ENCODE data around the gene PLXDC2.
"Not testable (repeated sequence)": the region's sequence is repeated elsewhere in the genome, so short reads cannot be mapped to it uniquely, and the experiment has no call there.

The PLXDC2 gene

DNA sequence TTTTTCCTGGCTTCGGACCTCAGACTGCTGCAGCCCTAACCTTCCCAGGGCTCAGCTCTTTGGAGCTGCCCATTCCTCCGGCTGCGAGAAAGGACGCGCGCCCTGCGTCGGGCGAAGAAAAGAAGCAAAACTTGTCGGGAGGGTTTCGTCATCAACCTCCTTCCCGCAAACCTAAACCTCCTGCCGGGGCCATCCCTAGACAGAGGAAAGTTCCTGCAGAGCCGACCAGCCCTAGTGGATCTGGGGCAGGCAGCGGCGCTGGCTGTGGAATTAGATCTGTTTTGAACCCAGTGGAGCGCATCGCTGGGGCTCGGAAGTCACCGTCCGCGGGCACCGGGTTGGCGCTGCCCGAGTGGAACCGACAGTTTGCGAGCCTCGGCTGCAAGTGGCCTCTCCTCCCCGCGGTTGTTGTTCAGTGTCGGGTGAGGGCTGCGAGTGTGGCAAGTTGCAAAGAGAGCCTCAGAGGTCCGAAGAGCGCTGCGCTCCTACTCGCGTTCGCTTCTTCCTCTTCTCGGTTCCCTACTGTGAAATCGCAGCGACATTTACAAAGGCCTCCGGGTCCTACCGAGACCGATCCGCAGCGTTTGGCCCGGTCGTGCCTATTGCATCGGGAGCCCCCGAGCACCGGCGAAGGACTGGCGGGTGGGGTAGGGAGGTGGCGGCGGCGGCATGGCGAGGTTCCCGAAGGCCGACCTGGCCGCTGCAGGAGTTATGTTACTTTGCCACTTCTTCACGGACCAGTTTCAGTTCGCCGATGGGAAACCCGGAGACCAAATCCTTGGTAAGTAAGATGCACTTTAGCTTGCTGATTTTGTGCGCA is at the start of gene PLXDC2:
Gene PLXDC2 (plus strand): TSS at position 22 of the 820 bp plus-strand sequence.
- DNase-seq: peak; percentile 70

DNA sequence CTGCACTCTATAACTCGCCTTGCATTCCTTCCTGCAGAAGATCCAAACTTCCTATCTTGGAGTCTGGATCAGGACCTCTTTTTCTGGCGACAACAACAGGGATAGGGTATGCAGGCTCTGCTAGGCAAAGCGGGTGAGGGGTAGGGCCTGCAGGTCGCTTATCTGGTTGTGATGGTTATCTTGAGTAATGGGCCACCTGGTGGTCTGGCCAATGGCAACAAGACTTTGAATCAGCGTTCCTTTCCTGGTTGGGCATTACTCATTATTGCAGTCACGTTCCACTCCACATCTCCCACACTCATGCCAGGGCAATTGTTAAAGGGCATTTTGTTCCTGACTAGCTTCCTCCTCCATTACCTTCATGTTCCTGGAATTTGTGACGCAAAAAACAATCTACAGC is 48.4 kb upstream of the PLXDC2 start:
- DNase-seq: no peak

DNA sequence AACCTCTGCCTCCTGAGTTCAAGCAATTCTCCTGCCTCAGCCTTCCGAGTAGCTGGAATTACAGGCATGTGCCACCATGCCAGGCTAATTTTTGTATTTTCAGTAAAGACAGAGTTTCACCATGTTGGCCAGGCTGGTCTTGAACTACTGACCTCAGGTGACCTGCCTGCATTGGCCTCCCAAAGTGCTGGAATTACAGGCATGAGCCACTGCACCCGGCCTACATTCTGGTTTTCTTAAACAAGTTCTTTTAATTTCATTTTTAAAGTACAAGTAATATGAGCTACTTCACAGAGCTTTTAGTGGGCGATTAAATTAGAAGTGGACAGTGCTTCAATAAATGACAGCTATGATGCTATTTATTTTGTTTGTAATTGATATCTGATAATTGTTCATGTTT is 46.4 kb upstream of the PLXDC2 start:
- DNase-seq: not testable (repeated sequence)

DNA sequence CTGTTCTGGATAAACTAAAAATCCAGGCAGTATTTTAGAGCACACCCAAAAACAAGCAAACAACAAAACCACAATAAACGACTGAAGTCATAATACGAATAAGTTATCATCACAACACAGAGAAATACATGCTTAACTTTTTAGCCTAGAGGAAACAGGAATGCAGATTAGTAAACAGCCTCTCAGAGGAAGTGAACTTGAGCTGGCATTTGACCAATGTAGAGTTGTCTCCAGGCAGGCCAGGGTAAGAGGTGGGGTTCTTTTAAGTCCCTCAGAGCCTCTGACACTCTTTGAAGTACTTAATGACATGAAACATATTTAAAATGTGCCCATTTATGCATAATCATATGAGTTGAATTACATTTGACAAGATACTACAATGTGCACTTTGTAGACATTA is 43.3 kb upstream of the PLXDC2 start:
- DNase-seq: no peak

DNA sequence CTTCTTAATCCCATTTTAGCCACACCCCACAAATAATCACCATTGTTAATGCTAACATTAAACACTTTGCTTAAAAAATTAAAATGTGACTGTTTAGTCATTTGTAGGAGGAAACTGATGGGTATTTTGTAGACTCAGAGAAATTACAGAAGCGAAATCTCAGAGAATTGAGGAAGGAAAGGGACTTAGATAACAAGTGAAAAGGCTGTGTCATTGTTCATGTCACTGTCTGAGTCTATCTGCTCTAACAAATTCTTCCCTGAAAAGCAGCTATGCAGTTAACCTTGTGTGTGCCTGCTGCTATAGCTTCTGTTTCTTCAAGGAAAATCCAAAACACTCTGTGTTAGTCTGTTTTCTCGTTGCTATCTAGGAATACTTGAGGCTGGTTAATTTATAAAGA is 40.9 kb upstream of the PLXDC2 start:
- no peak for DNase-seq

DNA sequence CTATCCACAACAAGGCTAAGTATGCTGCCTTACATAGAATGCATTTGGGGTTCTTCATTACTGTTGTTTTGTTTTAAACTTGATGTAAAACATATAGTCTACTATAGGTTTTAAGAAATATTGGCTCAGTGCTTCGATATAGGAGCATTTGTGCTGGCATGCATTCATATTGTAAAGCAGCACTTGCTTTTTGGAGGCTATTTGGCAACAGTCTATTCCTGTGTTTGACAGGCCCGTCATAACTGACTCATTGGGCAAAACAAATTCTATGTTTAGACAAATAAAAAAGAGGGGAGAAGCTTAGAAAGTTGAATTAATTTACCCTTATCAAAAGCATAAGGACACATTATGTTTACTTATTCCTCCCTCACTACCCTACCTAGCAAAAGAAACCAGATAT is 38.4 kb upstream of the PLXDC2 start:
- DNase-seq: no peak

DNA sequence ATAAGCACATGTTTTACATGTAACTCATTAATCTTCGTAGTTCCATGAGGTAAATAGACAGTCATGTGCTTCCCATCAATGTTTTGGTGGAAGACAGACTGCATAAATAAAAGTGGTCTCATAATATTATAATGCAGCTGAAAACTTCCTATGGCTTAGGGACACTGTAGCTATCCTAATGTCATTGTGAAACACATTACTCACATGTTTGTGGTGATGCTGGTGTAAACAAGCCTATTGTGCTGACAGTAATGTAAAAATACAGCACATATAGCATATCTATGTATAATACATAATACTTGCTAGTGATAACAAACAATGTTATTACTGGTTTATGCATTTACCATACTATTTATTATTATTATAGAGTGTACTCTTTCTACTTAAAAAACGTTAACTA is 37.2 kb upstream of the PLXDC2 start:
- no peak for DNase-seq

DNA sequence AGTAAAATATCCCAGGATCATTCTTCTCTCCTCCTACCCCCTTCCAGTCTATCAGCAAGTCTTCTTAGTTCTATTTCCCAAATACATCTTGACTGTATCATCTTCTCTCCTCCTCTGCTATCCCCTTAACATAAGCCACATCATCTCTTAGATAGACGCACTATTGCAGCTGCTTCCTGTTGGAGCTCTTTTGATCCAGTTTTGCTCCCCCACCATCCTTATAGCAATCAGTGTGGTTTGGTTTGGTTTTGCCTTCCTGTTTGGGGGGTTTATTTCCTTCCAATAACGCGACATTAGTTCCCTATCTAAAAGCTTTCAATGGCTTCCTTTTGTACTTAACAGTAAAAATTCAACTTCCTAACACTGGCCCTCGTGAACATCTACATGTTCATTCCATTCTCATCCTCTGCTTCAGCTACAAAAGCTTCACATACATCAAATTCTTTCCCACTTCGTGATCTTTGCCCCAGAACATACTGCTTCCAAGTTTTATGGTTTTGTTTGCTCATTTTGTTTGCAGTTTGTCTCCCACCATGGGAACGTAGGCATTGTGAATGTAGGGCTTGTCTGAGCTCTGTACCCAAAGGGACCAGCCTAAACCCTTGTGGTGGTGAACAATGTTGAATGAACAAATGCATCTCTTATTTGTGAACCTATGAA is 33.7 kb upstream of the PLXDC2 start:
- DNase-seq: no peak

DNA sequence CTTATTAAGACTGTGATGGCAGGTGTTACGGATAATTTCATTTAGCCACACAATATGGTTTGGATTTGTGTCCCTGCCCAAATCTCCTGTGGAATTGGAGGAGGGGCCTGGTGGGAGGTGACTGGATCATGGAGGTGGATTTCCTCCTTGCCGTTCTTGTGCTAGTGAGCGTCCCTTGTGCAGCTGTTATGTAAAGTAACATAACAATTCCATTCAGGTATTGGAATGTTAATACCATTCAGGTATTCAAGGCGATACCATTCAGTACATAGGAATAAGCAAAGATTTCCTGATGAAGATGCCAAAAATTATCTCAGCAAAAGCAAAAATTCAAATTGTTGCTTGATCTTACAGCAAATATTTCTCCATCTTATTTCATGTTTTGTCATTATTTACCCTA is 32.5 kb upstream of the PLXDC2 start:
- no peak for DNase-seq

DNA sequence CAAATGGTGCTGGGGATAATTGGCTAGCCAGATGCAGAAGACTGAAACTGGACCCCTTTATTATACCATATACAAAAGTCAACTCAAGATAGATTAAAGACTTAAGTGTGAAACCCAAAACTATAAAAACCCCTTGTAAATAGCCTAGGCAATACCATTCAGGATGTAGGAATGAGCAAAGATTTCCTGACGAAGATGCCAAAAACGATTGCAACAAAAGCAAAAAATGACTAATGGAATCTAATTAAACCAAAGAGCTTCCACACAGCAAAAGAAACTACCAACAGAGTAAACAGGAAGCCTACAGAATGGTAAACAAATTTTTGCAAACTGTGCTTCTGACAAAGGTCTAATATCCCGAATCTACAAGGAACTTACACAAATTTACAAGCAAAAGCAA is 30.9 kb upstream of the PLXDC2 start:
- no peak for DNase-seq

DNA sequence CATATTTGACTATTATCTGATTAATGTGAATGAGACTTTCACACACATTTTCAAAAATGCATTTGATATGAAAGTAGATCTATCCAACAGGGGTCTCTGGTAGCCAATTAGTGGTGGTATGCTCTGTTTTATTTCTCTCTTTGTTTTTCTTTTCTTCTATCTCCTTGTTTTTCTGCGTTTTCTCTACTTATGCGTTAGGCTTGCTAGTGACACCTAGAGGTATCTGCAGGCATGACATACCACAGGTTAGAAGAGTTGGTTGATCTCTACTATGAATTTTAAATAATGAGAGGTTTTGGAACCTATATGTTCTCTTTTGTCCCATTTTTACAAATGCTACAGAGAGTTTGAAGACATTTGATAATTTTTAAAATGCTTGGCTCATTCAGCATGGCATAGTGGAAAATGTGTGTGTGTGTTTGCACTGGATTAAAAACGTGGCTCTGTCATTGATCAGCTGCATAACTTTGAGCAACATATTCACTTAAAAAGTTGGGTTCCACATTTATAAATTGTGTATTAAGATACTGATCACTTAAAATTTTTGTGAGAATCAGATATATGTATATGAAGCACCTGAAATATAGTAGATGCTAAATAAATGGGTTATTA is 28.1 kb upstream of the PLXDC2 start:
- DNase-seq: peak; percentile 6

DNA sequence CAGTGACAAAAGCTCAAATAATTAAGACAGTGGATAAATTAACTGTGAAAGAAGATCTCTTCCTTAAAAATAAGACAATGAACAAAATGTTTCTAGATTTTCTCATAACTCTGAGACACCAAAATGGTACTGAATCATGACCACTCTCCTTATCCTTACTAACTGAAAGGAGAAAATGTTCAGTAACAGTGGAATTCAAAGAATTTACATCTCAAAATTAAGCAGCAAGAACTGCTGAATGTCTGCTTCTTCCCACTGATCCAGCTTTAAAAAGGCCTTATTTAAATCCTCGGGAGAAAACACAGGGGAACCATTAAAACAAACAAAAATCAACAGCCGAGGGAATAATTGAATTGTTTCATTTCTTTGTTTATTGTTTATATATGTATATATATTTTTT is 27.3 kb upstream of the PLXDC2 start:
- DNase-seq: no peak

DNA sequence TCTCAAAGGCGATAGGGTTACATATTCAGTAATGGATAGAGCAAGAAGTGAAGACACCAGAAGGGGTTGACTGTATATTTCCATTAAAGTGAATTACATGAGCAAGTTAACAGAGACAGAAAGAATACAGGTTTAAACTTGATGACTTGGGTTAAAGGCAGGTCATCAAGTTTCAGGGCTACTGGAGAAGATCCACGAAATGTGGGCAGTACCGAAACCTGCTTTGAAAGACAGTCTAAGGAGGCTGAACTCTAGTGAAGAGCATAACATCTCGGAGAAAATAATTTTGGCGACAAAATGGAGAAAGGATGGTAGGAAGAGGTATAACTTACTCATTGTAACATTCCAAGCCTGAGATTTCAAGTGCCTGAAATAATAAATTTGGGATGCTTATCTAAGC is 26.6 kb upstream of the PLXDC2 start:
- no peak for DNase-seq

DNA sequence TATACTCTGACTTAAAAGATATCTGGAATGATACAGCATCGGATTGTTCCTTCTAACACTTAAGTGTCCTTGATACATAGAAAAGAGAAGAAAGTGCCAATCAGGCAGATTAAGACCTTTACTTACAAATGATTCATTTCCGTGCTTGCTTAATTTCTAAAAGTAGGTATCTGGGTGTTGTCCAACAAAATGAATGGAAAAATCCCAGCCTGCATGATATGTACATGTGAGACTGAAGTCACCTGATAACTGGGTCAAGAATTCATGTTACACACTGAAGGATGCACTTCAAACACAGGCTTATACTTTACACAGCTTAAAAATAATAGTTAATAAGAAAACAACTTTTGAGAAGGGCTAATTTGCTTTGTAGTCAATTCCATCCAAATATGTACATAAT is 25.2 kb upstream of the PLXDC2 start:
- no peak for DNase-seq

DNA sequence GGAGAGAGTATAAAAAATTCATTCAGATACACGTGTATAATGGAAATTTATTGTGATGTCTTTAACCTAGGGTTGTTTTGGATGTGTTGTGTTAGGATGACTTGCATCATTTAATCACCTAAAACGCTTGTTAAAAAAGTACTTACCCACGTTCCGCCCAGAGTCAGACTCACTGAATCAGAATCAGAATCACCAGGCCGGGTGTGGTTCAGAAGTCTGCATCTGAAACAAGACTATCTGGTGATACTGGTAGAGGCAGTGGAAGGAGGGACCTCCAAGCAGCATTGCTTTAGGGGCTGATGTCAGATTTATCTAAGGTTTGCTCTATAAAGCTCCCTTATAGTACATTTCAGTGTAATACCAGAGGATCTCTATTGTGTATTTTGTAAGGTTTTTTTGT is 20.5 kb upstream of the PLXDC2 start:
- DNase-seq: no peak

DNA sequence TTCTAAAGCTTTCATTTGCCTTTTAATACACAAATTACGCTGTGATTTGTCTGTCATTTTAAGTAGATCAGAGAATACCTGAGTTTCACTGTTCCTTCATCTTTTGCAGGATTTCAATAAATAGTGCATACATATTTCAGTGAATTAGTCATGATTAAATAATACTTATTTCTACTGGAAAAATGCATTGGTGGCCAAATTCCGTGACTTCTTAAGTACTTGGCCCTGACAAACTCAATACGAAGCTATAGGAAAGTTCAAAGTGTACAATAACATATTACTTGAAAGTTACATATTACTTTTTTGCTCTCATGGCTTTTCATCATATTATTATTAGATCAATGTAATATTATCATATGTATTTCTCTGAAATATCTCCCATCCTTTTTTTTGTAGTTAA is 16.1 kb upstream of the PLXDC2 start:
- DNase-seq: no peak

DNA sequence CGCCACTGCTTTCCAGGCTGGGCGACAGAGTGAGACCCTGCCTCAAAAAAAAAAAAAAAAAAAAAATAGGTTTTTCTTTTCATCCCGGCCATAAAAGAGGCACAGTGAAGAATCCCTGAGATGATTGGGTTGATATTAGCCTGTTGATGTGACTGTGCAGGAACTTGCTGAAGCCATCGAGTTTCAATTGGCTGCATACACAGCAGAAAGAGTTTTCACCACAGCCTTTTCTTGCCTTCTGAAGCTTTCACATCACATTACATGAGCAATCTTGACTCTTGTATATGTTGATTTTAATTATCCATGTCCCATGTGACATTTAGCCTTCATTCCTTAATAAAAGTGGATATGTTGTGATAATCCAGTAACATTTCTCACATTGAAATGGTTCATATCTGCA is 14.9 kb upstream of the PLXDC2 start:
- DNase-seq: no peak

DNA sequence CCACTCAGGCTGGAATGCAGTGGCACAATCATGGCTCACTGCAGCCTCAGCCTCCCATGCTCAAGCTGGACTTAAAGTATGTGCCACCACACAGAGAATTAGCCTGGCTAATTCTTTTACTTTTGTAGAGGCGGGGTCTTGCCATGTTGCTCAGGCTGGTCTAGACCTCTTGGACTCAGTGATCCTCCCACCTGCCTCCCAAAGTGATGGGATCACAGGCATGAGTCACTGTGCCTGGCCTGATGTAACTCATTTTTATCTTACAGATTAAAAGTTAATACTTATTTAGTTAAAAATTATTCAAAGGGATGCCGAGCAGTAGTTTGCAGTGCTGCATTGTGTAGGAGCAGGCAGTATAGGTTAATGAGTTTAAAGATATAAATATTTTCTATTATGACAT is 12.6 kb upstream of the PLXDC2 start:
- DNase-seq: no peak

DNA sequence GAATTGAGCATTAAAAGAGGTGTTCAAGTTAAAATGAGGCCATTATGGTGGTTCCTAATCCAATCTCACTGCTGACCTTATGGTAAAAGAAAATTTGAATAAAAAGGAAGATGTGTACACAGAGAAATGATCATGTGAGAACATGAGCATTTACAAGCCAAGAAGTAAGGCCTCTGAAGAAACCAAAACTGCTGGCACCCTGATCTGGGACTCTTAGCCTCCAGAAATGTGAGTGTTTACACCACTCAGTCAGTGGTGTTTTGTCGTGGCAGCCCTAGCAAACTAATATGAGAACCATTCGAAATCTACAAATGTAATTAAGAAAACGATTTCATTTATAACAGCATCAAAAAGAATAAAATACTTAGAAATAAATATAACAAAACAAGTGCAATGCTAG is 6.8 kb upstream of the PLXDC2 start:
- no peak for DNase-seq

DNA sequence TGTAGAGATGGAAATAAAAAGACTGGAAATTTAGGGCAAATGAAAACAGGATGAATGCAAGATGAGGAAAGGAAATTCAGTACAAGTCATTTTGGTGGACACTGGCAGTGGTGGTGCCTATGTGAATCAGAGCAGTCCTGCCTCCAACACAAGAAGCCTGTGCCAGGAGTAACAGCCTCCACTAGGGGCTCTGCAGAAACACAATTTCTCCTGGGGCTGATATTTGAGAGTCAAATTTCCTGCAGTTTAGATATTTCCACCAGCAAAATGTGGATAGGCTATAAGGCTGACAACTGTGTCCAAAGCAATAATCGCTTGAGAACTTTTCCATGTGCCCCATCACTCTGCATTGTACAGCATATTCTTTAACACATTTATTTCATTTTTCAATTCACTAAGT is 4.7 kb upstream of the PLXDC2 start:
- DNase-seq: peak; percentile 63

DNA sequence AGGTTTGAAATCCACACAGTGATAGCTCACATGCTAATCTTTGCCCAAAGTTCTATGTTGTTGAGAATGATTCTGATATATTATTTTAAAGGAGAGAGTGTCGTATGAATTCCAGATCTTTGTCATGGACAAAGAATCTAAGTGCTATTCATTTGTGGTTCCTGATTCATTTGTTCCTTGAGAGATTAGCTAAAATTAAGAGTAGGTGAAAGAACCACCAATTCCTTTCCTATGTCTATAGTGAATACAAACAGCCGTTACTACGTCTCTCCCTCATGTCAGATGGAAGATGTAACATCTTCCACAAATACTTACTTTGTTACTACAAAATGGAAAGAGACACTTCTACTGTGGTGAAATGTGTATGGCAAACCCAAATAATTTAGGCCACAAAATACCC is 3.3 kb upstream of the PLXDC2 start:
- DNase-seq: no peak

DNA sequence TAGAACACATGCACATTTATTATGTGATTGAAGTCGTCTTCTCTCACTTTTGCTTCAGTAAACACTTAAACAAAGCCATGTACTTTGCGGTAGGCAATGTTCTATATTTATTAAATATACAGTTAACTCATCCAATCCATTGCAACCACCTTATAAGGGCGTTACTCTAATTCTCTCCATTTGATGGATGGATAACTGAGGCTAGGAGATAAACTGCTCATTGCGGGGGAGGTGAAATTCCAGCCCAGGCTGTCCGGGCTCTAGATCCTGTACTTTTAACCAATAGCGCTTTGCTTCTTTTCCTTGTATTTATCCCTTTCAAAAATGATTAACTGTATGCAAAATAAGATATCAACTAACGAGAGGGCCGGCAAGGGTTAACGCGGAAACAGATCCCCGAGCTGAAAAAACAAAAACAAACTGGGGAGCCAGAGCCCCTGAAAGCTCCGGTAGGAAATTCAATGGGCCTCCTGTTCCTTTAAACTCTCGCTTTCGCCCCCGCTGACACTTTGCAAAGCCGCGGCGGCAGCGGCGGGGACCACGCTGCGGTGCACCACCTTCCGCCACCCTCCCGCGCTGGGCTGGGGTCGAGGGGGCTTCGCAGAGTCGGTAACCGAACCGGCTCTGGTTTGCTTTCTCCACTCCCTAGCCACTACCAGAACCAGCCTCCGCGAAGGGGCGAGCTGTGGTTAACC is 1.0 kb upstream of the PLXDC2 start:
- DNase-seq: no peak

DNA sequence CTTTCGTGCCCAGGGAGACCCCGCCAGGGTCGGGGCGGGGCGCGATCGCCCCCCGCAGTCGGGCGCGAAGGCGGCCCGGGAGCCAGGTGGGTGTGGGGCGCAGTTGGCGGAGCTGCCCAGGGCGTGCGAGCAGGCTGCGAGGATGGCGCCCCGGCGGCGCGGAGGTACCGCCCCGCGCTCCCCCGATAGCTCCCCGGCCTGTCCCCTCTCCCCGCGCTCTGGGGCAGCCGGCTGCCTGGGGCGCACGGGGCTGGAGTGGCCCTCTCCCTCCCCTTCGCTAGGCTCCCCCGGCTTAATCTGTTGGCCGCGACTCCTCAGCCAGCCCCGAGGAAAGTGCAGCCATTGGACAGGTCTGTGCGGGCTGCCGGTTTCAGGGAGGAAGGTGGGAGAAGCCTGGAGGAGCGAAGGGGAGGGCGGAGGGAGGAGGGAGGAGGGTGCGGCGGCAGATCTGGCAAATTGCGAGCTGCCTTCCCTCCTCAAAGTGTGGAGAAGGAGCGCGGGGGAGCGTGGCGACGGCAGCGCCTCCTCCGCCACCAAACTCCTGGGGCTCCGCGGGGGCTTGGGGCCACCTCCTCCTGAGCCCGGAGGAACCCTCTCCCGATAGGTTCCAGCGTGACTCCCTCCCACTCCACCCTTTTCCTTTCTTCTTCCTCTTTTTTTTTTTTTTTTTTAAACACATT is 361 bp upstream of the PLXDC2 start:
- DNase-seq: peak; percentile 76

Measured in midbrain (tissue), 1 donor.